Ishikawa (cell line): ENCODE results near the gene TBCD.

Experiments
- CEBPB ChIP-seq: IDR thresholded peaks from 2 replicates; pipeline ENCODE4 v1.6.1; 2012
- CREB1 ChIP-seq: IDR thresholded peaks from 2 replicates; pipeline ENCODE4 v1.6.1; 2012; ENCODE audit warnings: low read depth
- EP300 ChIP-seq: IDR thresholded peaks from 2 replicates; pipeline ENCODE4 v1.6.1; 2012; ENCODE audit warnings: borderline replicate concordance
- MAX ChIP-seq: IDR thresholded peaks from 2 replicates; pipeline ENCODE4 v1.6.1; 2012
- NFIC ChIP-seq: IDR thresholded peaks from 2 replicates; pipeline ENCODE4 v1.6.1; 2012
- RAD21 ChIP-seq: IDR thresholded peaks from 2 replicates; pipeline ENCODE4 v1.6.1; 2012; ENCODE audit warnings: low read depth
- REST ChIP-seq: IDR thresholded peaks from 2 replicates; pipeline ENCODE4 v1.6.1; 2012; ENCODE audit warnings: low read depth, mild to moderate bottlenecking
- TAF1 ChIP-seq: IDR thresholded peaks from 2 replicates; pipeline ENCODE4 v1.6.1; 2012; ENCODE audit warnings: low read depth, mild to moderate bottlenecking
- TEAD4 ChIP-seq: IDR thresholded peaks from 2 replicates; pipeline ENCODE4 v1.6.1; 2012
- YY1 ChIP-seq: IDR thresholded peaks from 2 replicates; pipeline ENCODE4 v1.6.1; 2012; ENCODE audit warnings: low read depth
- ZBTB7A ChIP-seq: IDR thresholded peaks from 2 replicates; pipeline ENCODE4 v1.6.1; 2012; ENCODE audit warnings: low read depth

GRCh38 chr17:82862191-82862590 lies 110.3 kb downstream of the TBCD start:
- no peak for TF ChIP-seq EP300
- TF ChIP-seq ZBTB7A, result no peak
- no peak for TF ChIP-seq CEBPB
- no peak for TF ChIP-seq YY1
- no peak for TF ChIP-seq REST
- no peak for TF ChIP-seq NFIC
- TF ChIP-seq TAF1, result no peak
- no peak for TF ChIP-seq MAX
- TF ChIP-seq TEAD4, result no peak
- TF ChIP-seq RAD21, result no peak
- no peak for TF ChIP-seq CREB1
